Hepatocyte (in vitro differentiated cells): ENCODE measurements around the gene DPPA3. TPM values are rescaled to one million over a fixed set of nuclear protein-coding genes. Genes with fewer than 3 reads are reported as not detected.

Experiments used
- DNase-seq: peaks from one replicate; pipeline ENCODE4 v3.0.0-alpha.2; 2016; ENCODE audit warnings: low spot score
- H2AFZ ChIP-seq: fragments of 200-600 bp; sonication (generic); 2 replicates; pipeline ENCODE4 v1.6.0; 2016; ENCODE audit warnings: antibody characterized with exemption, mild to moderate bottlenecking
- H3K27ac ChIP-seq: fragments of 200-600 bp; sonication (generic); 2 replicates; pipeline ENCODE4 v1.5.1; 2016; ENCODE audit warnings: mild to moderate bottlenecking
- H3K27me3 ChIP-seq: fragments of 200-600 bp; sonication (generic); 2 replicates; pipeline ENCODE4 v1.6.1; 2016
- H3K36me3 ChIP-seq: fragments of 200-600 bp; sonication (generic); replicated peaks from 2 replicates; pipeline ENCODE4 v1.5.1; 2016; ENCODE audit warnings: low read depth; ENCODE audit not compliant: insufficient read depth
- H3K4me1 ChIP-seq: fragments of 200-600 bp; sonication (generic); 2 replicates; pipeline ENCODE4 v1.5.1; 2016; ENCODE audit warnings: mild to moderate bottlenecking, moderate library complexity; ENCODE audit not compliant: insufficient read depth
- H3K4me2 ChIP-seq: fragments of 200-600 bp; sonication (generic); 2 replicates; pipeline ENCODE4 v1.6.0; 2016
- H3K4me3 ChIP-seq: fragments of 200-600 bp; sonication (generic); 2 replicates; pipeline ENCODE4 v1.5.1; 2016; ENCODE audit warnings: mild to moderate bottlenecking
- H3K79me2 ChIP-seq: fragments of 200-600 bp; sonication (generic); 2 replicates; pipeline ENCODE4 v1.6.0; 2017; ENCODE audit warnings: mild to moderate bottlenecking
- H3K9me2 ChIP-seq: fragments of 200-600 bp; sonication (generic); replicated peaks from 2 replicates; pipeline ENCODE4 v1.6.0; 2017; ENCODE audit warnings: mild to moderate bottlenecking; ENCODE audit not compliant: insufficient read depth
- H3K9me3 ChIP-seq: fragments of 200-600 bp; sonication (generic); 2 replicates; pipeline ENCODE4 v1.5.1; 2016; ENCODE audit warnings: low read depth, mild to moderate bottlenecking
- H4K20me1 ChIP-seq: fragments of 200-600 bp; sonication (generic); 2 replicates; pipeline ENCODE4 v1.6.0; 2016; ENCODE audit warnings: mild to moderate bottlenecking; ENCODE audit not compliant: insufficient read depth, poor library complexity, severe bottlenecking
- CTCF ChIP-seq: fragments of 200-600 bp; sonication (generic); IDR thresholded peaks from 2 replicates; pipeline ENCODE4 v1.5.1; 2016; ENCODE audit warnings: antibody characterized with exemption, mild to moderate bottlenecking; ENCODE audit not compliant: poor library complexity
- EZH2 ChIP-seq: fragments of 200-600 bp; sonication (generic); IDR thresholded peaks from 2 replicates; pipeline ENCODE4 v1.6.1; 2016; ENCODE audit warnings: antibody characterized with exemption, mild to moderate bottlenecking, borderline replicate concordance
- EZH2phosphoT487 ChIP-seq: fragments of 200-600 bp; sonication (generic); IDR thresholded peaks from one replicate; pipeline ENCODE4 v1.6.1; 2018; ENCODE audit warnings: antibody characterized with exemption, mild to moderate bottlenecking, low read depth, moderate library complexity; ENCODE audit not compliant: unreplicated experiment, severe bottlenecking
- WGBS: methylation state at CpG from one replicate; pipeline ENCODE4 v1.1.6; 2016; ENCODE audit warnings: low lambda C conversion rate; ENCODE audit errors: missing lambda C conversion rate; 5-methylcytosine and 5-hydroxymethylcytosine counted together
- polyA plus RNA-seq: library from polyadenylated mRNA; unstranded; fragments of >200 nt; fragmentation: Nextera tagmentation; extraction: Ambion mirVana; gene quantifications from 2 replicates; pipeline ENCODE4 v1.2.1, GENCODE V29; 2016
- total RNA-seq: library from RNA; depleted of rRNA; stranded (reverse); fragments of >200 nt; gene quantifications from 2 replicates; pipeline ENCODE4 v1.2.3, GENCODE V29; 2014

DPPA3 gene
- 0.23 TPM in 1 of 2 replicates, not detected in the other for total RNA-seq
- 0.80 TPM in 1 of 2 replicates, not detected in the other for polyA plus RNA-seq

DNA sequence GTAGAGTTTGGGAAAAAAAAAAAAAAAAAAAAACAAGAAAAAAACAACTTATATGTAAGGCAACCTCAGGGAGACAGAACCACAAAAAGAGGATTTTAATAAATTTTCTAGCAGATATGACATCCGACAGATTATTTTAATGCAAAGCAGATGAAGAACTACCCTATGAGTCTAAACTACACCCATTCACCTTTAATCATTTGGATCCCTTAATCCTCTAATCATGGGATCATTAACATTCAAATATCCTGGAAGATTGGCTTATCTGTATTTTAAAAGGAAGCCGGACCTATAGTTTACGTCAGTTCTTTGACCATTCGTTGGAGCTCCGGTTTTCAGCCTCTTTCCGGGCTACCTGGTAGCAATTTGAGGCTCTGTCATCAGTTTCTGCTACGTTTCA is at the start of gene DPPA3:
DPPA3 (plus strand) TSS at position 301 of the 400 bp plus-strand sequence. CDS start 138 bp downstream, outside the sequence.
- 23% methylated on average over 7 of the region's 7 CpGs for WGBS
- peak within 1 kb of the TSS; percentile 27 for H3K4me2 ChIP-seq
- no peak for TF ChIP-seq EZH2phosphoT487
- no peak for TF ChIP-seq CTCF
- no peak for TF ChIP-seq EZH2

DNA sequence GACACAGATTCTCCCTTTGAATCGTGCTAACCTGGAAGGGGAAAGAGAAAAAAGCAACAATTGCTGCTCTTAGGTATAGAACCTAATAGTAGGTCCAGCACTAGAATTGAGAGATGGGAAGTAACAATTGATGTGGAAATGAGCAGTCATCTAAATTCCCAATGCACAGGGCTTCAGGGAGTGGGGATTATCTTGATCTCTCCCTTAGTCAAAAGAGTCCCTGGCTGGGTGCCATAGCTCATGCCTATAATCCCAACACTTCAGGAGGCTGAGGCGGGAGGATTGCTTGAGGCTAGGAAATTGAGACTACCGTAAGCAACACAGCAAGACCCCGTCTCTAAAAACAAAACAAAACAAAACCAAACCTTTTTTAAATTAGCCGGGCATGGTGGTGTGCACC is 49.5 kb upstream of the DPPA3 start:
- no peak for TF ChIP-seq EZH2phosphoT487
- TF ChIP-seq CTCF = no peak
- TF ChIP-seq EZH2 = no peak
- WGBS = 74% methylated on average over 5 of the region's 5 CpGs
- no peaks in the 10 kb centered on the region for H3K27me3 ChIP-seq
- H3K9me2 ChIP-seq = no peaks in the 10 kb centered on the region
- DNase-seq = no peak
- H3K4me3 ChIP-seq = no peak overlapping the region
- H3K9me3 ChIP-seq = no peaks in the 10 kb centered on the region
- no peaks in the 10 kb centered on the region for H4K20me1 ChIP-seq
- H3K79me2 ChIP-seq = no peaks in the 10 kb centered on the region
- peaks cover 5% of the 10 kb centered on the region for H3K4me1 ChIP-seq
- no peak overlapping the region for H3K4me2 ChIP-seq
- H3K36me3 ChIP-seq = no peaks in the 10 kb centered on the region
- H3K27ac ChIP-seq = no peak overlapping the region
- no peak overlapping the region for H2AFZ ChIP-seq

More for the DNA sequence above, at the start of gene DPPA3:
- H3K79me2 ChIP-seq = no peaks in the 10 kb centered on the region
- no peak for DNase-seq
- H3K27ac ChIP-seq = no peak within 1 kb of the TSS
- H3K9me2 ChIP-seq = no peaks in the 10 kb centered on the region
- H3K4me1 ChIP-seq = no peaks in the 10 kb centered on the region
- no peaks in the 10 kb centered on the region for H3K36me3 ChIP-seq
- H3K27me3 ChIP-seq = no peaks in the 10 kb centered on the region
- H4K20me1 ChIP-seq = no peaks in the 10 kb centered on the region
- no peak within 1 kb of the TSS for H3K4me3 ChIP-seq
- H2AFZ ChIP-seq = no peak within 1 kb of the TSS
- H3K9me3 ChIP-seq = no peaks in the 10 kb centered on the region

- H3K9me2 ChIP-seq = no peaks in the 10 kb centered on the region
- peak overlapping the region; percentile 65 for H3K27ac ChIP-seq
- DNase-seq = peak; percentile 68
- TF ChIP-seq EZH2 = no peak
- H3K4me3 ChIP-seq = no peak overlapping the region
- no peak overlapping the region for H2AFZ ChIP-seq
- no peaks in the 10 kb centered on the region for H4K20me1 ChIP-seq
- H3K79me2 ChIP-seq = no peaks in the 10 kb centered on the region
- no peaks in the 10 kb centered on the region for H3K36me3 ChIP-seq
- no peaks in the 10 kb centered on the region for H3K27me3 ChIP-seq
- no peaks in the 10 kb centered on the region for H3K4me1 ChIP-seq
- WGBS = 80% methylated on average over 3 of the region's 5 CpGs
- H3K4me2 ChIP-seq = no peak overlapping the region
- H3K9me3 ChIP-seq = no peaks in the 10 kb centered on the region
These were observed 44.6 kb upstream of the DPPA3 start for GRCh38 chr12:7666595-7666994.

DNA sequence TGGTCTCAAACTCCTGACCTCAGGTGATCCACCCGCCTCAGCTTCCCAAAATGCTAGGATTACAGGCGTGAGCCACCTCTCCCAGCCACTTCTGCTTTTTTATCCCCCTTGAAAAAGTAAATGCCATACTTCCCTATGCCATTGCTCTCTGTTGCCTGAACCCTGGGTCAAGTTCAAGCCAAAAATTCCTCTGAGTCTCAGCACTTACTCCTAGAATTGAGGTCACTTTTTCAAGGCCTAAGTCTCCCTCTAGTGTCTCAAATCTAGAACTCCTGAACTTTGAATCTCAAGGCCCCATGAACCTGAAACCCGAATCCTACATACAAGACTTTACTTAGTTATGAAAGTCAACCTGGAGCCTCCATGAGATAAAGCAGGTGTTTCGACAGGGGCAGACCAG is 44.1 kb upstream of the DPPA3 start:
- no peak overlapping the region for H3K4me3 ChIP-seq
- H3K9me3 ChIP-seq = no peaks in the 10 kb centered on the region
- H3K36me3 ChIP-seq = no peaks in the 10 kb centered on the region
- no peaks in the 10 kb centered on the region for H3K9me2 ChIP-seq
- no peak overlapping the region for H2AFZ ChIP-seq
- TF ChIP-seq EZH2 = no peak
- peak; percentile 22 for TF ChIP-seq CTCF
- no peak for DNase-seq
- no peak overlapping the region for H3K4me2 ChIP-seq
- no peaks in the 10 kb centered on the region for H4K20me1 ChIP-seq
- peak overlapping the region; percentile 61 for H3K27ac ChIP-seq
- no peaks in the 10 kb centered on the region for H3K4me1 ChIP-seq
- 70% methylated on average over 4 of the region's 4 CpGs for WGBS
- H3K79me2 ChIP-seq = no peaks in the 10 kb centered on the region
- no peaks in the 10 kb centered on the region for H3K27me3 ChIP-seq
